Adipocyte (in vitro differentiated cells): ENCODE data around the gene KRTAP3-3.

ENCODE experiments used
- DNase-seq: peaks from one replicate; pipeline ENCODE4 v3.0.0-alpha.2; 2015; ENCODE audit warnings: low read depth
- H3K27me3 ChIP-seq: replicated peaks from 2 replicates; pipeline ENCODE4 v1.7.0; 2013; ENCODE audit warnings: mild to moderate bottlenecking, low read length, moderate library complexity; ENCODE audit not compliant: control insufficient read depth, insufficient read depth
- H3K36me3 ChIP-seq: 2 replicates; pipeline ENCODE4 v1.7.0; 2013; ENCODE audit warnings: low read length, mild to moderate bottlenecking, moderate library complexity; ENCODE audit not compliant: control insufficient read depth, insufficient read depth, severe bottlenecking
- H3K4me1 ChIP-seq: 2 replicates; pipeline ENCODE4 v1.7.0; 2013; ENCODE audit warnings: mild to moderate bottlenecking, low read length, moderate library complexity; ENCODE audit not compliant: control insufficient read depth, insufficient read depth
- H3K4me3 ChIP-seq: 2 replicates; pipeline ENCODE4 v1.7.0; 2013; ENCODE audit warnings: mild to moderate bottlenecking, low read length, moderate library complexity
- H3K9ac ChIP-seq: 2 replicates; pipeline ENCODE4 v1.7.0; 2013; ENCODE audit warnings: mild to moderate bottlenecking, low read length, moderate library complexity
- H3K9me3 ChIP-seq: 2 replicates; pipeline ENCODE4 v1.7.0; 2013; ENCODE audit warnings: mild to moderate bottlenecking, low read length, moderate library complexity; ENCODE audit not compliant: control insufficient read depth

Gene KRTAP3-3

DNA sequence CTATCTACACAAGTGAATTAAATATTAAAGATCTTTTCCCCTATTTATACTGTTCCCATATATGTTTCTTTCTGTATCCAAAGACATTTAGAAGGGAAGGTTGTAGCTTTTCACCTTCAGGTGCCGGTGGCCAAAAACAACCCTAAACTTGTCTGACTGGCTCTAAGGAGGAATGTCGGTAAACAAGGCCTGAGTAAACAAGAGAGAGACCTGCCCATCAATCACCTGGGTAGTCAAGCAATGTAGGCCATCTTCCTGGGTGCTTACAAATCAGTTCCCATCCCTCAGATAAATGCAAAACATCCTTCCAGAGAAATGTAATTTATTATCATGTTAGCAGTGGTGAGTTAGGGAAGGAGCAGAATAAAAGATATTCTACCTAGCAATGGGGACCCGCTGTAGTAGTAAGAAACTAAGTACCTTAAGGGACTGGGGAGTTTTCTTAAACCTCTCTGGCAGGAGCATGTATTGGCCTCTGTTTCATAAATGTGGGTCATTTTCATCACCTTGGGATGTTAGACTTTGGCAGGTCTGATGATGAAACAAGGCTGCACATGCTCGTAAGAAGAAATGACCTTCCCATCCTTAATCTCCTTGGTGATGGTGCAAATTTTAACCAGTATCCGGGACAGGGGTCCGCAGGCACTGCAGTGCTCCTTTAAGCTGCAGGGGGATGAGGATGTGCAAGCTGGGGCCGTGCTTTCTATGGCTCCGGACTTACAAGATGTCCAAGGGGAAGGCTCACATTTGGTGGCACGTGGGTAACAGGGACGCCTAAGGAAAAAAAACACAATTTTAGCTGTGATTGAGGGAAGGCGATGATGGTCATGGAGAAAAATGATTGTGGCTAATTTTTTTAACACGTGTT, 35.6 kb downstream of the KRTAP3-3 start:
- DNase-seq: no peak
- Histone ChIP-seq H3K4me1 (peaks cover 24% of the 10 kb centered on the region), H3K27me3 (no peaks in the 10 kb centered on the region), H3K9me3 (no peaks in the 10 kb centered on the region), H3K4me3 (no peak overlapping the region), H3K9ac (no peak overlapping the region), H3K36me3 (no peaks in the 10 kb centered on the region)

DNA sequence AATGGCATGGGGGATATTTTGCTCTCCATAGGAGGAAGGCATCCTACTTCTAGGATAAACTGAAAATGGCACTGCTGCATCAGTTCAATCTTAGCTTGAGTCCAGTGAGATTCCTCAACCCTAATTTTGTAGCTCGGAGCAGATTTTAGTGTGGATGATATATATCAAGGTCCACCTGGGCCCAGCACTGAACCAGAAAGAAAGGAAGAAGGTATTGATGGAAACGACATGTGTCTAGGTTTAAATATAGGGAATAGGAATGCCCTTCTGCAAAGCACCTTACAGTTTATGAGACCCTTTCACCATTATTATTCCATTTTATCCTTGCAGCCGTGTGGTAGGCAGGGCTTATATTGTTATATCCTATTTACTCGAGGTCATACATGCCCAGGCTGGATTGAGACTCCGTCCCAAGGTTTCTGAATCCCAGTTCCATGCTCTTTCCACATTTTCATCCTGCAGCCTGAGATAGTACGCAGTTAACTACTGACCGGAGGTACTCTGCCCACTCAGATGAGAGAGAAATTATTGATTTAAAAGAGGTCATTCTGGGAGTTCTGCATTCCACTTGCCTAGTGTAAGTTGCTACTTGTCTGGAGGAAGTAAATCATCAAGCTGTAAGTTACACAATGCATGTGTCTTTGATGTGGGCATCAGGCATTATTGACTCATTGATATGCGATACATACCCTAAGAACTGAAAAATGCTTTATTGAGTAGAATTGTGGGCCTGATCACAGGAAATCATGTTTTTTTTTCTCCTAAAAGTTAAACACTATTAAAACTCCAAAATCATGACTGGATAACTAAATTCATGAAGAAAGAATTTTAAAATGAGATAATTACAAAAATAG, 37.3 kb downstream of the KRTAP3-3 start:
- no peaks in the 10 kb centered on the region for H3K9me3 ChIP-seq
- no peak overlapping the region for H3K4me3 ChIP-seq
- no peaks in the 10 kb centered on the region for H3K36me3 ChIP-seq
- DNase-seq: peak; percentile 77
- no peaks in the 10 kb centered on the region for H3K27me3 ChIP-seq
- peaks cover 40% of the 10 kb centered on the region for H3K4me1 ChIP-seq
- no peak overlapping the region for H3K9ac ChIP-seq

DNA sequence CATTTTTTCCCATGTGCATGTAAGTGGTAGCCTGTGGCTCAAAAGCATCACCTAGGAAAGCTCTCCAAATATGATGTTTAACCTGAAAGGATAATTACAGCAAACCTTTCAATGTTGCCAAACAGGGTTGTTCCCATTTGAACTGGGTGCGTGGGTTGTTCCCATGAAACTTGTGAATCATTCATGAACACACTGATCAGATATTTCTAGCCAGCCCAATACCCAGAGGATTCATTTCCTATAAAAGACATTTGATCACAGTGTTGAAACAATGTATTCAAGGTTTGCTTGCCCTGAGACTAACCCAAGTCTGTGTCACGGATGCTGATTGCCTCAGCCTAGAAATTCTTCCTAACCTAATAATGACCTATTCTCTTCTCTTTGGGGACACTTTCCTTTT, 40.1 kb downstream of the KRTAP3-3 start:
- Histone ChIP-seq H3K4me3 (no peak overlapping the region), H3K27me3 (no peaks in the 10 kb centered on the region), H3K9ac (no peak overlapping the region), H3K36me3 (no peaks in the 10 kb centered on the region), H3K4me1 (peaks cover 45% of the 10 kb centered on the region), H3K9me3 (no peaks in the 10 kb centered on the region)
- DNase-seq: peak; percentile 46

GRCh38 chr17:40952661-40953060, 41.3 kb downstream of the KRTAP3-3 start:
- Histone ChIP-seq H3K36me3 (no peaks in the 10 kb centered on the region), H3K9ac (no peak overlapping the region), H3K4me3 (no peak overlapping the region), H3K4me1 (peaks cover 45% of the 10 kb centered on the region), H3K27me3 (no peaks in the 10 kb centered on the region), H3K9me3 (no peaks in the 10 kb centered on the region)
- peak; percentile 87 for DNase-seq

DNA sequence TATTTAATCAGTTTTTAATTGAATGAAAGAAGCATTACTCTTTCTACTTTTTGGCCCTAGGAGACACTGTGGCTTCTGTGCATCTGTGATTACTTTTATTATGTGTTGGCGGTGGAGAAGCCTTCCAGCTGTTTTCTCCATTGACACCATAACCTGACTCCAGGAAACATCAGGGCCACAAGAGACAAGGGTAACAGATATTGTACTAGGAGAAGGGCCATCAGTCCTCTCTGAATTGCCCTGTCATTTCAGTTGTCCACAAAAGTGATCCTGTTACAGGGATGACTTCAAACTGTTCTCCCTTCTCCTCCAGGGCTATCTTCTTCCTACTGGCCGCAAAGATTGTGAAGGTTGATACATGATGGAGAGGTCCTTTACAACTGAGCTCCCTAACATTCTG, 41.8 kb downstream of the KRTAP3-3 start:
- DNase-seq: no peak
- Histone ChIP-seq H3K4me3 (no peak overlapping the region), H3K9me3 (no peaks in the 10 kb centered on the region), H3K27me3 (no peaks in the 10 kb centered on the region), H3K4me1 (peaks cover 40% of the 10 kb centered on the region), H3K36me3 (no peaks in the 10 kb centered on the region), H3K9ac (peak overlapping the region; percentile 2)

GRCh38 chr17:40951011-40951622, 42.8 kb downstream of the KRTAP3-3 start:
- Histone ChIP-seq H3K4me3 (no peak overlapping the region), H3K27me3 (no peaks in the 10 kb centered on the region), H3K9ac (no peak overlapping the region), H3K9me3 (no peaks in the 10 kb centered on the region), H3K4me1 (peaks cover 33% of the 10 kb centered on the region), H3K36me3 (no peaks in the 10 kb centered on the region)
- no peak for DNase-seq

- H3K9me3 ChIP-seq: no peaks in the 10 kb centered on the region
Observed at GRCh38 chr17:40950176-40950575, 43.8 kb downstream of the KRTAP3-3 start.

GRCh38 chr17:40949418-40949817, 44.5 kb downstream of the KRTAP3-3 start:
- no peak for DNase-seq
- Histone ChIP-seq H3K36me3 (no peaks in the 10 kb centered on the region), H3K4me3 (no peak overlapping the region), H3K9ac (no peak overlapping the region), H3K27me3 (no peaks in the 10 kb centered on the region), H3K9me3 (no peaks in the 10 kb centered on the region), H3K4me1 (peaks cover 32% of the 10 kb centered on the region)

More at GRCh38 chr17:40950176-40950575, 43.8 kb downstream of the KRTAP3-3 start:
- Histone ChIP-seq H3K4me3 (no peak overlapping the region), H3K36me3 (no peaks in the 10 kb centered on the region), H3K27me3 (no peaks in the 10 kb centered on the region), H3K9ac (no peak overlapping the region), H3K4me1 (peaks cover 33% of the 10 kb centered on the region)
- DNase-seq: no peak

DNA sequence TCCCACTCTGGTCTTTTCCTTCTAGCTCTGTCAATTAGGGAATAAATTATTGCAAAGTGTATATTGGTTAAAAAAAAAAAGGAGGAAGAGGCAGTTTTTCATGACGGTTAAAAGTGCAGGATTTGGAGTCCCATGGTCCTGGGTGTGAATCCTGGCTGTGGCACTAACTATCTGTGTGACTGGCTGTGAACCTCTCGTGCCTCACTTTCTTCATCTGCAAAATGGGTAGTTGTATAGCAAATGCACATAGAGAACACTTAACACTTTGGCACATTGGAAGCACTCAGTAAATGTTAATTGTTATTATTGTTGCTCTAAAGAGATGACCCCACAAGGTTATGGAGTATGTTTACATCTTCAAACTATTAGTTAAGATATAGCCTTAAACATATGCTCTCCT, 46.0 kb downstream of the KRTAP3-3 start:
- no peak for DNase-seq
- H3K4me1 ChIP-seq: peaks cover 18% of the 10 kb centered on the region
- no peaks in the 10 kb centered on the region for H3K9me3 ChIP-seq
- H3K9ac ChIP-seq: no peak overlapping the region
- H3K4me3 ChIP-seq: no peak overlapping the region
- no peaks in the 10 kb centered on the region for H3K36me3 ChIP-seq
- no peaks in the 10 kb centered on the region for H3K27me3 ChIP-seq

DNA sequence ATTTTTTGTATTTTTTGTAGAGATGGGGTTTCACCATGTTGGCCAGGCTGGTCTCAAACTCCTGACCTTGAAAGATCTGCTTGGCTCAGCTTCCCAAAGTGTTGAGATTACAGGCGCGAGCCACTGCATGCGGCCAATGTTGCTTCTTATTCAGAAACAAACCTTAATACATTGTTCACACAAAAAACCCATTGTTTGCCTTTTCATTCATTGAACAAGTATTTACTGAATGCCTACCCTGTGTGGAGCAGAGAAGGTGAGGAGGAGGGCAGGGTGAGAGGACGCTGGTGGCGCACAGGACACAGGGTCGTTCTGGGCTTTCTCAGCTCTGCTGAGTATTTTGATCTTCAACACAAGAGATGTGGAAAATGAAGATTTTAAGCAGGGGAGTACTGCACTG, 48.5 kb downstream of the KRTAP3-3 start:
- no peak overlapping the region for H3K4me3 ChIP-seq
- no peak overlapping the region for H3K9ac ChIP-seq
- no peak for DNase-seq
- no peaks in the 10 kb centered on the region for H3K36me3 ChIP-seq
- H3K9me3 ChIP-seq: no peaks in the 10 kb centered on the region
- no peaks in the 10 kb centered on the region for H3K27me3 ChIP-seq
- peaks cover 5% of the 10 kb centered on the region for H3K4me1 ChIP-seq

DNA sequence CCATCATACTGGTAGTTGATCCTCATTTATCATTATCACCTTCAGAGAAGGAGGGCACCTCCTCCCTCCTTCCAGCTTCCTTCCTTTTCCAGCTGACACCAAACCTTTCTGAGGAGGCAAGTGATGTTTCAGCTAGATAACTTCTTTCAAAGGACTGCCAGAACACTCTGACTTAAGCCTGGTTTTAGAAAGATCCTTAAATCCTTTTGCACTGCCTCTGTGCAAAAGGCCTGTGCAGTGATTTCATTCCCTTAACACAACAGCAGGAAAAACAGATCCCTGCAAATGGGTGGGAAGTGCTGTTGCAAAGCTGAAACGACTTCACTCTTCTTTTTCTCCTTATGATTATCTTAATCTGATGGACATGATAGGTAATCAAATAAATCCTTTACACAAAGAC, 49.4 kb downstream of the KRTAP3-3 start:
- H3K27me3 ChIP-seq: no peaks in the 10 kb centered on the region
- H3K9ac ChIP-seq: no peak overlapping the region
- DNase-seq: no peak
- H3K36me3 ChIP-seq: no peaks in the 10 kb centered on the region
- no peaks in the 10 kb centered on the region for H3K4me1 ChIP-seq
- H3K4me3 ChIP-seq: no peak overlapping the region
- H3K9me3 ChIP-seq: no peaks in the 10 kb centered on the region
